Activated naive CD8-positive, alpha-beta T cell treated with anti-CD3 and anti-CD28 coated beads for 36 hours (primary cell): ENCODE results near the gene NEDD4L. TPM values are rescaled to one million over a fixed set of nuclear protein-coding genes. Genes with fewer than 3 reads are reported as not detected.

Source experiments
- DNase-seq: peaks from one replicate; pipeline ENCODE4 v3.0.0; 2021
- H3K27ac Mint-ChIP-seq: one replicate; pipeline ENCODE4 v1.8.0; 2022; ENCODE audit warnings: mild to moderate bottlenecking, moderate library complexity, mixed read lengths
- H3K27me3 Mint-ChIP-seq: one replicate; pipeline ENCODE4 v1.8.0; 2022; ENCODE audit warnings: mild to moderate bottlenecking, mixed read lengths
- H3K36me3 Mint-ChIP-seq: one replicate; pipeline ENCODE4 v1.8.0; 2021; ENCODE audit warnings: mild to moderate bottlenecking, mixed read lengths
- H3K4me1 Mint-ChIP-seq: one replicate; pipeline ENCODE4 v1.8.0; 2021; ENCODE audit warnings: mixed read lengths
- H3K4me3 Mint-ChIP-seq: one replicate; pipeline ENCODE4 v1.8.0; 2022; ENCODE audit warnings: mild to moderate bottlenecking, moderate library complexity, mixed read lengths
- H3K9me3 Mint-ChIP-seq: one replicate; pipeline ENCODE4 v1.8.0; 2022; ENCODE audit warnings: mixed read lengths
- total RNA-seq, 2 experiments: library from RNA; stranded (reverse); gene quantifications; one replicate each; pipeline ENCODE4 v1.2.3, GENCODE V29; 2021

The NEDD4L gene
- total RNA-seq, 2 experiments from 2014 or later: 10.5 to 14.4 TPM

GRCh38 chr18:58172031-58172430 lies 128.0 kb downstream of the NEDD4L start:
- H3K4me1 Mint-ChIP-seq: no peaks in the 10 kb centered on the region
- H3K27me3 Mint-ChIP-seq: no peaks in the 10 kb centered on the region
- no peaks in the 10 kb centered on the region for H3K9me3 Mint-ChIP-seq
- no peak overlapping the region for H3K4me3 Mint-ChIP-seq
- DNase-seq: no peak
- peaks cover 2% of the 10 kb centered on the region for H3K36me3 Mint-ChIP-seq
- no peak overlapping the region for H3K27ac Mint-ChIP-seq

GRCh38 chr18:58174285-58174684 lies 130.3 kb downstream of the NEDD4L start:
- H3K9me3 Mint-ChIP-seq: no peaks in the 10 kb centered on the region
- H3K4me3 Mint-ChIP-seq: no peak overlapping the region
- no peak for DNase-seq
- no peak overlapping the region for H3K27ac Mint-ChIP-seq
- H3K27me3 Mint-ChIP-seq: no peaks in the 10 kb centered on the region
- H3K4me1 Mint-ChIP-seq: no peaks in the 10 kb centered on the region
- H3K36me3 Mint-ChIP-seq: peaks cover 2% of the 10 kb centered on the region

GRCh38 chr18:58175122-58175785 lies 131.2 kb downstream of the NEDD4L start:
- no peak for DNase-seq
- Mint-ChIP-seq H3K4me3 (no peak overlapping the region), H3K27ac (no peak overlapping the region), H3K9me3 (no peaks in the 10 kb centered on the region), H3K36me3 (no peaks in the 10 kb centered on the region), H3K27me3 (peaks cover 3% of the 10 kb centered on the region), H3K4me1 (no peaks in the 10 kb centered on the region)

DNA sequence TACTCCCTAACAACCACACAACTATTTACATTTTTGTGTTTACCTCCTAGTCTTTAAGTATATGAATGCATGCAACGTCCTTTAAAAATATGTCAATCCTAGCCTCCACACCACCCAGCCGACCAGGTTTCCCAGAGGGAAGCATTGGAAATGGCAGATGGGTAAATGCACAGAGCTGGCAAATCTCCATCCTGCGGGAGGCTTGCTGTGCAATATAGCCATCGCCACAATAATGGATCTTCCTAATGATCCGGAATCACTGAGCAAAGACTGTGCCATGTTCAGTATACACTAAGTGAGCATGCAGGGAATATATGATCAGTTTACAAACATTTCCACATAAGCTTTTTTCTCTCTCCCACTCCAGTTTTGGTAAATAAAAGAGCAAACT lies 131.8 kb downstream of the NEDD4L start:
- Mint-ChIP-seq H3K4me1 (peaks cover 1% of the 10 kb centered on the region), H3K36me3 (no peaks in the 10 kb centered on the region), H3K27ac (no peak overlapping the region), H3K9me3 (no peaks in the 10 kb centered on the region), H3K27me3 (peaks cover 7% of the 10 kb centered on the region), H3K4me3 (no peak overlapping the region)
- no peak for DNase-seq

- no peaks in the 10 kb centered on the region for H3K36me3 Mint-ChIP-seq
- H3K9me3 Mint-ChIP-seq: no peaks in the 10 kb centered on the region
- H3K4me3 Mint-ChIP-seq: no peak overlapping the region
- H3K27ac Mint-ChIP-seq: no peak overlapping the region
- peaks cover 7% of the 10 kb centered on the region for H3K27me3 Mint-ChIP-seq
- peaks cover 1% of the 10 kb centered on the region for H3K4me1 Mint-ChIP-seq
- no peak for DNase-seq
Measured at GRCh38 chr18:58177004-58177717, 133.1 kb downstream of the NEDD4L start.

DNA sequence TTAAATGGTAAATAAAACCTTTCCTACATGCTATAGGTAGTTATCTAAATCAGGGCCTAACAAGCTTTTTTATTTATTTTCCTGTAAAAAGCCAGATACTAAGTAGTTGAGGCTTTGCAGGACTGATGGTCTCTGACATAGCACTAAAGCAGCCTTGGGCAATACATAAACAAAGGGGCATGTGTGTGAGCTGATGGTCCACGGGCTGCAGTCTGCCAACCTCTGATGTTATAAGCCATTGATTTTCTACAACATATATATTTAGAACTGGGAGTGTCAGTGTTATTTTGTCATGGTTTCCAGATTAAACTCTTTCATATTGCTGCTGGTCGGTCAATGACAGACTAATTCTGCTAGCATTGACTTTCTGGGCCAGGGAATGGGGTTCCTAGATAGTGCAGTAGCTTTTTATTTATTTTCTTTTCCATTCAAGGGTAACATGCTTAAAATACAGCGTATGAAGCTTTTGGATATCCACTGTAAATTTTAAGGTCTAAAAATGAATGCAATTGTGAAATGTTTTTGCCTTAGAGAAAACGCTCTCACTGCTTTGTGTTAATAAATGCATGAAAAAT lies 134.0 kb downstream of the NEDD4L start:
- no peak overlapping the region for H3K27ac Mint-ChIP-seq

GRCh38 chr18:58178511-58178910 lies 134.5 kb downstream of the NEDD4L start:
- no peak overlapping the region for H3K4me3 Mint-ChIP-seq
- no peak for DNase-seq
- no peak overlapping the region for H3K27ac Mint-ChIP-seq
- peaks cover 7% of the 10 kb centered on the region for H3K27me3 Mint-ChIP-seq
- no peaks in the 10 kb centered on the region for H3K36me3 Mint-ChIP-seq
- no peaks in the 10 kb centered on the region for H3K9me3 Mint-ChIP-seq
- H3K4me1 Mint-ChIP-seq: peaks cover 1% of the 10 kb centered on the region

More for the DNA sequence above, 134.0 kb downstream of the NEDD4L start:
- peaks cover 1% of the 10 kb centered on the region for H3K4me1 Mint-ChIP-seq
- H3K4me3 Mint-ChIP-seq: no peak overlapping the region
- no peaks in the 10 kb centered on the region for H3K36me3 Mint-ChIP-seq
- no peak for DNase-seq
- H3K9me3 Mint-ChIP-seq: no peaks in the 10 kb centered on the region
- H3K27me3 Mint-ChIP-seq: peaks cover 7% of the 10 kb centered on the region

DNA sequence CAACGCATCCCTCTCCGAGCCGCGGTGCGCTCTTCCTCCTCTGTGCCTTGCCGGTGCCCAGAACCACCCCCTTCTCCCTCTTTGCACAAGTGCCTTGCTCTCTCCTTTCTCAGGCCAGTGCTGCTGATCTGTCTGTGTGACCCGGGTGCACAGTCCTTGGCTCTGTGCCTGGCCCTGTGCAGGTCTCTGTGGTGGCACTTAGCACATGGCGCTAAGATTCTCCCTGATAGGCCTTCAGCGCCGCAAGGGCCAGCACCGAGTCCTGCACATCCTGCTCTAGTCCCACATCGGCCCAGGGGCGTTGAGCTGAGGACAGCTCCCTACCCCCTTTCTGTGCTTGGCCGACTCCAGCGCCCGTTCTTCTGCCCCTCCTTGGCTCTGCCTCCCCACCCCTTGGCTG lies 136.1 kb downstream of the NEDD4L start:
- Mint-ChIP-seq H3K4me1 (peaks cover 1% of the 10 kb centered on the region), H3K36me3 (no peaks in the 10 kb centered on the region), H3K4me3 (no peak overlapping the region), H3K27me3 (peaks cover 7% of the 10 kb centered on the region), H3K27ac (no peak overlapping the region), H3K9me3 (no peaks in the 10 kb centered on the region)
- no peak for DNase-seq

- no peak overlapping the region for H3K27ac Mint-ChIP-seq
- no peaks in the 10 kb centered on the region for H3K9me3 Mint-ChIP-seq
- no peak overlapping the region for H3K4me3 Mint-ChIP-seq
- peaks cover 2% of the 10 kb centered on the region for H3K4me1 Mint-ChIP-seq
- peaks cover 7% of the 10 kb centered on the region for H3K27me3 Mint-ChIP-seq
- H3K36me3 Mint-ChIP-seq: no peaks in the 10 kb centered on the region
- DNase-seq: peak; percentile 40
Measured at GRCh38 chr18:58180738-58181353, 136.8 kb downstream of the NEDD4L start.

DNA sequence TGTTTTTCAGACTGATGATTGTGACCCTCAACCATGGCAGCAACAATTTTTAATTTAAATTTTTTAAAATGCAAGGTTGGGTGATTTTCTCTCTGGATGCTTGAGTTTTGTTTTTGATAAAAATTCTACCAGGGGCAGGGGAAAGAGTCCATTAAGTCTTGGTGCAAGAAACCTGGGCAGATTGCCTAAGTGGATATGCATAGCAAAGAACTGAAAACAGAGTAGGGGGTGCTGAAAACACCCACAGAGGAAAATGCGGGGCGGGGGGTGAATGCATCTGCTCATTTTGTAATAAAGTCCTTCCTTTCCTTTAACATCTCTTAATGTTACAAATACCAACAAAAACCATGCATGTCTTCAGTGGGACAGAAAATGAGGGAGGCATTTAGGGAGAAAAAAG lies 138.0 kb downstream of the NEDD4L start:
- Mint-ChIP-seq H3K4me1 (peaks cover 3% of the 10 kb centered on the region), H3K36me3 (no peaks in the 10 kb centered on the region), H3K27ac (no peak overlapping the region), H3K4me3 (no peak overlapping the region), H3K27me3 (peaks cover 7% of the 10 kb centered on the region), H3K9me3 (no peaks in the 10 kb centered on the region)
- DNase-seq: no peak

DNA sequence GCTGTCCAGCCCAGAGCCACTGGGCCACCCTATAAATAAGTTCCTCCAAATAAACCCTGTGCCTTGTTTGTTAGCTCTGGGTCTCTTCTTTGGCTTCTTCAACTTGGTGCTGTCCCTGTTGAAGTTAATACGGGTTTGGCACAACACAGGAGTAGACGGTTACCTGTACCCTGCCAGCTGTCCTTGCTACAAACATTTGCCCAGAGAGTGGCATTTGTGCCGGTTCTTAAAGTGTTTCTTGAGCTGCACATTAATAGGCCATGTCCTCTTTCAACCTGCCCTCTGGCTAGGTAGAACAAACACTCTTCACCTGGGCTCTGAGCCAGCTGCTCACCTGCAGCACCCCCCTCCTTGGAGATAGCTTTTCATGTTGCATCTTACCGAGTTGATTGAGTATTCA lies 139.2 kb downstream of the NEDD4L start:
- Mint-ChIP-seq H3K36me3 (no peaks in the 10 kb centered on the region), H3K9me3 (no peaks in the 10 kb centered on the region), H3K27ac (no peak overlapping the region), H3K27me3 (peaks cover 7% of the 10 kb centered on the region), H3K4me3 (no peak overlapping the region), H3K4me1 (peaks cover 3% of the 10 kb centered on the region)
- no peak for DNase-seq

DNA sequence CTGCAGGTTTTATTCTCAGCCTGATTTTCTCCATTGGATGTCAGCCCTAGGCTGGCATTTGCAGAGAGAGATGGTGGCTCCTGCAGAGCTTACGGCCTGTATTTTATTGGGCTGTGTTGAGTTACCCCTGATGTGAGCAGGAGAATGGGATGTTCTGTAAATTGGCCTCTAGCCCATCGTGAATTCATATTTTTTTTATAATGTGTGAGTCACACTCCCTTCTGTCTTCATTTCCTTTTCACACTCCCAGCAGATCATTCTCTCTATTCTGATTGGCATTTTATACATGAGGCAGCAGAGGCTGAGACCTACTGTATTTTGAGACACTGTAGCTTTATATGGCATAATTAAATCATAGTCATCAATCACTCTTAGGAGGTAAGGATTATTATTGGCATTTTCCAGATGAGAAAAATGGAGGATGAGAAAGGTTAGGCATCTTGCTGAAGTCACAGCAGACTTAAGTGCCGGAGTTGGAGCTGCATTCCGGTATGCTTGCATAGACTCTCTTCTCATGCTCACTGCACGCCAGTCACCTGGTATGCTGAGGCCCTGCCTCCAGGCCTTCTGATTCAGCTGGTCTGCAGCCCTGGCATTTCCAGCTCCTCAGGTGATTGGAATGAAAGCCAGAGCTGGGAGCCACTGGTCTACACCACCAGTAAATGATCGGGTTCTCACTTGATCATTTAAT lies 142.4 kb downstream of the NEDD4L start:
- Mint-ChIP-seq H3K4me3 (no peak overlapping the region), H3K27ac (no peak overlapping the region), H3K36me3 (no peaks in the 10 kb centered on the region), H3K4me1 (peaks cover 2% of the 10 kb centered on the region), H3K27me3 (no peaks in the 10 kb centered on the region), H3K9me3 (no peaks in the 10 kb centered on the region)
- no peak for DNase-seq

DNA sequence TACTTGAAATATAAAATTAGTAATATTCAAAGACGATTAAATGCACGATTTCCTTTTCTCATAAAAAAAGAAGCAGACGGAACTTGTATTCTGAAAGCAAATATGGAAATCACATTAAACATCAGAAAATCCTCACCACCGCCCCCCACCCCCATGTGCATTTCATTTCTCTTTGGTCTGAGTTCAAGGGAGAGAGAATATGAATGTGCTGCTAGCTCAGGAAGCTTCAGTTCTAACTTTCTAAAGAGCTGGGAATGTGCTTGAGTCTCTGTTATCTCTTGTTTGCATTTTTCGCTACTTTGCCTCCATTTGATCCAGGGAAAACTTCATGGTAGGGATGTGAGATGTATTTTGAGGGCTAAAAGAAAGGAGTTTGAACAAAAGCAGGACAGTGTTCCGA lies 143.6 kb downstream of the NEDD4L start:
- no peak for DNase-seq
- no peaks in the 10 kb centered on the region for H3K36me3 Mint-ChIP-seq
- H3K27me3 Mint-ChIP-seq: no peaks in the 10 kb centered on the region
- H3K27ac Mint-ChIP-seq: no peak overlapping the region
- H3K4me1 Mint-ChIP-seq: peaks cover 2% of the 10 kb centered on the region
- H3K9me3 Mint-ChIP-seq: no peaks in the 10 kb centered on the region
- H3K4me3 Mint-ChIP-seq: no peak overlapping the region

DNA sequence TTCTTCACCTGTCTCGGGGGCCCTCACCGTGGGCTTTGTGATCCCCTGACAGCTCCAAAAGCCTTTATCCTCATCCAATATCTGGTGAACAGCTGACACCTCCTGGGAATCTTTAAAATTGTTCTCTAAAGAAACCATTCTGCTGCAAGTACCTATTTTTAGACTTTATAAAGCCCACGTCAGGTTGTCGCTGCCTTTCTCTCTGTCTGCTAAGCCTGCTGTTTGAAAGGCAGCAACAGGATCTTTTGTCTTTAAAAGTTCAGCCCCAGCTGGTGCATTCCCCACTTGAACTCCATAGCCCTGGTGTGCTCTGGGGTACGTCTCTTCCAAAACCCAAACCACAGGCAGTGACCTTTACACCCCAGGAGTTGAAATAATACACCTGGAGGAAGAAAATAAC lies 145.0 kb downstream of the NEDD4L start:
- H3K27me3 Mint-ChIP-seq: no peaks in the 10 kb centered on the region
- H3K9me3 Mint-ChIP-seq: no peaks in the 10 kb centered on the region
- H3K4me3 Mint-ChIP-seq: no peak overlapping the region
- H3K27ac Mint-ChIP-seq: no peak overlapping the region
- no peaks in the 10 kb centered on the region for H3K36me3 Mint-ChIP-seq
- DNase-seq: no peak
- peaks cover 2% of the 10 kb centered on the region for H3K4me1 Mint-ChIP-seq
